Upper lobe of left lung (tissue), 4 donors: Measurements from ENCODE around the gene NFIB.

ENCODE experiments used
- CTCF ChIP-seq, 6 experiments: fragments of 450-650 bp in 4 of 6; fragments of 200-600 bp in 2 of 6; sonication (generic) in 2 of 6; IDR thresholded peaks; one replicate each; pipeline ENCODE4 v1.5.1; 2016 to 2019; ENCODE audit warnings: antibody characterized with exemption in 6 of 6
- EP300 ChIP-seq, 4 donors: sonication (generic); formaldehyde crosslinking; IDR thresholded peaks; one replicate each; pipeline ENCODE4 v1.5.1; 2017; ENCODE audit warnings: antibody characterized with exemption in 4 of 4, control low read depth in 2 of 4
- POLR2A ChIP-seq, 4 donors: fragments of 450-650 bp; IDR thresholded peaks; one replicate each; pipeline ENCODE4 v1.5.1; 2016 to 2017; ENCODE audit warnings: antibody characterized with exemption in 4 of 4, mild to moderate bottlenecking in 2 of 4
- POLR2AphosphoS5 ChIP-seq, 2 donors: sonication (generic); formaldehyde crosslinking; IDR thresholded peaks; one replicate each; pipeline ENCODE4 v1.5.1; 2017; ENCODE audit warnings: antibody characterized with exemption in 2 of 2

- TF ChIP-seq EP300 (IDR thresholded peaks at IDR 0.05) (no peak), POLR2A (IDR thresholded peaks at IDR 0.05) (no peak), POLR2AphosphoS5 (IDR thresholded peaks at IDR 0.05) (no peak), CTCF (IDR thresholded peaks at IDR 0.05) (no peak)
These were observed 40.2 kb downstream of the NFIB start for GRCh38 chr9:14273696-14274121.
